ENCODE data around the gene CYP27A1.

- TF ChIP-seq SP1 (IDR thresholded peaks at IDR 0.05; ENCODE audit: low read depth, low read length) (no peak), NANOG (IDR thresholded peaks at IDR 0.05; ENCODE audit: insufficient read depth, low read depth, low read length, poor library complexity, severe bottlenecking) (no peak), CBX5 (IDR thresholded peaks at IDR 0.05; ENCODE audit: low read depth, low read length) (no peak), SIN3A (conservative IDR thresholded peaks at IDR 0.05 in 1 of 2, IDR thresholded peaks at IDR 0.05 in 1 of 2; ENCODE audit: low read depth in 1 of 2, low read length in 2 of 2) (no peak), RAD21 (IDR thresholded peaks at IDR 0.05 in 1 of 2, conservative IDR thresholded peaks at IDR 0.05 in 1 of 2; ENCODE audit: low read depth in 2 of 2, low read length in 2 of 2) (no peak)
Observed at GRCh38 chr2:218829868-218830451, 48.0 kb downstream of the CYP27A1 start.
